HepG2 (cell line): ENCODE measurements around the gene CCDC201. TPM values are rescaled to one million over a fixed set of nuclear protein-coding genes. Genes with fewer than 3 reads are reported as not detected.

Source experiments
- BRCA1 ChIP-seq: sonication (generic); formaldehyde crosslinking; IDR thresholded peaks from 2 replicates; pipeline ENCODE4 v1.4.0; 2020; ENCODE audit warnings: missing genetic modification reagents
- E2F1 ChIP-seq: sonication (generic); formaldehyde crosslinking; IDR thresholded peaks from 2 replicates; pipeline ENCODE4 v1.5.0; 2020; ENCODE audit warnings: missing genetic modification reagents
- ETS1 ChIP-seq: sonication (generic); formaldehyde crosslinking; IDR thresholded peaks from 2 replicates; pipeline ENCODE4 v1.4.0; 2020; ENCODE audit warnings: missing genetic modification reagents
- HES4 ChIP-seq: sonication (generic); formaldehyde crosslinking; IDR thresholded peaks from 2 replicates; pipeline ENCODE4 v1.9.0; 2021; ENCODE audit warnings: mild to moderate bottlenecking, missing genetic modification reagents, borderline replicate concordance
- KLF11 ChIP-seq: IDR thresholded peaks from 2 replicates; pipeline ENCODE4 v1.6.1; 2016; ENCODE audit warnings: missing compliant biosample characterization
- MYNN ChIP-seq: sonication (generic); formaldehyde crosslinking; IDR thresholded peaks from 2 replicates; pipeline ENCODE4 v1.4.0; 2020; ENCODE audit warnings: mild to moderate bottlenecking, low read depth, missing genetic modification reagents
- NKX3-1 ChIP-seq: sonication (generic); formaldehyde crosslinking; IDR thresholded peaks from 2 replicates; pipeline ENCODE4 v1.5.0; 2020; ENCODE audit warnings: missing genetic modification reagents
- NONO ChIP-seq, 2 experiments: fragments of 450-650 bp in 1 of 2; sonication (generic) in 1 of 2; formaldehyde crosslinking in 1 of 2; IDR thresholded peaks in 1 of 2; conservative IDR thresholded peaks in 1 of 2; 2 replicates each; pipeline versions ENCODE4 v1.6.1 to v1.8.0; 2017 to 2022; ENCODE audit warnings: mild to moderate bottlenecking in 1 of 2, missing genetic modification reagents in 1 of 2, moderate library complexity in 1 of 2
- PHF5A ChIP-seq: IDR thresholded peaks from one replicate; pipeline ENCODE4 v1.6.1; 2018; ENCODE audit warnings: low read depth, missing genetic modification reagents; ENCODE audit not compliant: unreplicated experiment
- PHF8 ChIP-seq: sonication (generic); formaldehyde crosslinking; IDR thresholded peaks from 2 replicates; pipeline ENCODE4 v1.5.0; 2020; ENCODE audit warnings: missing genetic modification reagents
- SALL1 ChIP-seq: sonication (generic); formaldehyde crosslinking; IDR thresholded peaks from 2 replicates; pipeline ENCODE4 v1.8.0; 2022; ENCODE audit warnings: mild to moderate bottlenecking, missing genetic modification reagents
- SIX1 ChIP-seq: sonication (generic); formaldehyde crosslinking; IDR thresholded peaks from 2 replicates; pipeline ENCODE4 v1.4.0; 2020; ENCODE audit warnings: missing genetic modification reagents, borderline replicate concordance
- U2AF2 ChIP-seq: fragments of 200-400 bp; formaldehyde crosslinking; IDR thresholded peaks from 2 replicates; pipeline ENCODE4 v1.6.1; 2017; ENCODE audit warnings: low read depth, mild to moderate bottlenecking, low read length
- ZFP1 ChIP-seq: IDR thresholded peaks from 2 replicates; pipeline ENCODE4 v1.6.1; 2016
- ZFP41 ChIP-seq: sonication (generic); formaldehyde crosslinking; IDR thresholded peaks from 2 replicates; pipeline ENCODE4 v1.4.0; 2020; ENCODE audit warnings: mild to moderate bottlenecking, missing genetic modification reagents, borderline replicate concordance
- ZNF264 ChIP-seq: sonication (generic); formaldehyde crosslinking; IDR thresholded peaks from 2 replicates; pipeline ENCODE4 v1.4.0; 2020; ENCODE audit warnings: missing genetic modification reagents
- ZNF275 ChIP-seq: sonication (generic); formaldehyde crosslinking; IDR thresholded peaks from 2 replicates; pipeline ENCODE4 v1.8.0; 2022; ENCODE audit warnings: missing genetic modification reagents, mild to moderate bottlenecking, inconsistent platforms, borderline replicate concordance
- ZNF382 ChIP-seq: sonication (generic); formaldehyde crosslinking; IDR thresholded peaks from 2 replicates; pipeline ENCODE4 v1.5.0; 2020; ENCODE audit warnings: missing genetic modification reagents, mild to moderate bottlenecking, borderline replicate concordance
- ZNF512B ChIP-seq: sonication (generic); formaldehyde crosslinking; IDR thresholded peaks from 2 replicates; pipeline ENCODE4 v1.5.1; 2020; ENCODE audit warnings: missing genetic modification reagents, mild to moderate bottlenecking, borderline replicate concordance
- ZNF564 ChIP-seq: sonication (generic); formaldehyde crosslinking; IDR thresholded peaks from 2 replicates; pipeline ENCODE4 v1.8.1; 2023; ENCODE audit warnings: mild to moderate bottlenecking, missing genetic modification reagents
- ZNF598 ChIP-seq: sonication (generic); formaldehyde crosslinking; IDR thresholded peaks from 2 replicates; pipeline ENCODE4 v1.5.1; 2020; ENCODE audit warnings: mild to moderate bottlenecking, missing genetic modification reagents, borderline replicate concordance
- ZNF713 ChIP-seq: sonication (generic); formaldehyde crosslinking; IDR thresholded peaks from 2 replicates; pipeline ENCODE4 v1.4.0; 2020; ENCODE audit warnings: mild to moderate bottlenecking, missing genetic modification reagents
- ZNF724P ChIP-seq: sonication (generic); formaldehyde crosslinking; IDR thresholded peaks from 2 replicates; pipeline ENCODE4 v1.8.0; 2022; ENCODE audit warnings: missing genetic modification reagents, borderline replicate concordance
- polyA plus RNA-seq, 8 experiments: library from polyadenylated mRNA; depleted of rRNA in 3 of 8; stranded (reverse) in 7 of 8; unstranded in 1 of 8; fragments of >200 nt; fragmentation: Illumina TruSeq in 4 of 8; extraction: Trizol in 4 of 8; gene quantifications; 2 replicates each; pipeline versions ENCODE4 v1.2.1 to v1.2.3, GENCODE V29; 2011 to 2016; ENCODE audit warnings: low read depth in 4 of 8, missing spikeins in 1 of 8, mixed read lengths in 1 of 8; ENCODE audit not compliant: insufficient read depth in 1 of 8
- total RNA-seq, 5 experiments: library from RNA; depleted of rRNA; stranded (reverse); fragments of >200 nt; fragmentation: Illumina TruSeq; extraction: Trizol; gene quantifications; 2 replicates each; pipeline ENCODE4 v1.2.3, GENCODE V29; 2016; ENCODE audit warnings: low read depth in 1 of 5

The CCDC201 gene
- total and polyA plus RNA-seq, 2 of the 13 experiments (the other 11 are each of a cell fraction or from before 2014, with no cell fraction given), result 0.92 TPM; not detected in 1

- TF ChIP-seq PHF5A (CRISPR knock-in tag), result peak; percentile 67
- no peak; the same call in 1 of the 2 replicates for TF ChIP-seq ZFP41 (CRISPR knock-in tag)
- peak; percentile 54 for TF ChIP-seq ZFP1
- TF ChIP-seq SALL1 (CRISPR knock-in tag), result 0 out of 2 replicates have a peak, but pooled peaks have one; percentile 6
- TF ChIP-seq NONO (IDR thresholded peaks at IDR 0.05), result no peak
- TF ChIP-seq NONO (CRISPR knock-in tag; conservative IDR thresholded peaks at IDR 0.05), result peak; percentile 54; the same call in 1 of the 2 replicates
- no peak for TF ChIP-seq U2AF2
- TF ChIP-seq MYNN, result no peak; the same call in 1 of the 2 replicates
- TF ChIP-seq ETS1 (CRISPR knock-in tag), result peak; percentile 9; the same call in 1 of the 2 replicates
- no peak; the same call in 1 of the 2 replicates for TF ChIP-seq SIX1 (CRISPR knock-in tag)
- TF ChIP-seq E2F1 (CRISPR knock-in tag), result no peak
- no peak for TF ChIP-seq ZNF713 (CRISPR knock-in tag)
- TF ChIP-seq ZNF382 (CRISPR knock-in tag), result no peak
- TF ChIP-seq ZNF724P (CRISPR knock-in tag), result no peak
- peak; percentile 34; the same call in 1 of the 2 replicates for TF ChIP-seq ZNF275
- no peak for TF ChIP-seq KLF11 (CRISPR knock-in tag)
- peak; percentile 77; the same call in 1 of the 2 replicates for TF ChIP-seq BRCA1 (CRISPR knock-in tag)
- no peak; the same call in 1 of the 2 replicates for TF ChIP-seq NKX3-1 (CRISPR knock-in tag)
- no peak for TF ChIP-seq ZNF564 (CRISPR knock-in tag)
- TF ChIP-seq HES4 (CRISPR knock-in tag), result no peak; the same call in 1 of the 2 replicates
- no peak for TF ChIP-seq ZNF264 (CRISPR knock-in tag)
- no peak for TF ChIP-seq ZNF512B (CRISPR knock-in tag)
- TF ChIP-seq PHF8 (CRISPR knock-in tag), result no peak
- TF ChIP-seq ZNF598 (CRISPR knock-in tag), result no peak
These were observed 16.6 kb upstream of the CCDC201 start (continued) for GRCh38 chr7:45889367-45890067.
